GM12864 (cell line): ENCODE data around the gene NHSL1.

Experiments used
- DNase-seq: peaks from one replicate; pipeline ENCODE4 v3.0.0-alpha.2; 2011; ENCODE audit warnings: low read depth
- H3K4me3 ChIP-seq: 2 replicates; pipeline ENCODE4 v1.5.1; 2011; ENCODE audit warnings: mild to moderate bottlenecking, low read depth, low read length, control low read depth
- CTCF ChIP-seq: IDR thresholded peaks from 2 replicates; pipeline ENCODE4 v1.5.1; 2011; ENCODE audit warnings: low read depth, mild to moderate bottlenecking, moderate library complexity, low read length, control low read depth, inconsistent platforms; ENCODE audit errors: missing control alignments

The NHSL1 gene

GRCh38 chr6:138451043-138451442 is 48.3 kb downstream of the NHSL1 start:
- no peak for DNase-seq
- no peak overlapping the region for H3K4me3 ChIP-seq
- TF ChIP-seq CTCF, result no peak

DNA sequence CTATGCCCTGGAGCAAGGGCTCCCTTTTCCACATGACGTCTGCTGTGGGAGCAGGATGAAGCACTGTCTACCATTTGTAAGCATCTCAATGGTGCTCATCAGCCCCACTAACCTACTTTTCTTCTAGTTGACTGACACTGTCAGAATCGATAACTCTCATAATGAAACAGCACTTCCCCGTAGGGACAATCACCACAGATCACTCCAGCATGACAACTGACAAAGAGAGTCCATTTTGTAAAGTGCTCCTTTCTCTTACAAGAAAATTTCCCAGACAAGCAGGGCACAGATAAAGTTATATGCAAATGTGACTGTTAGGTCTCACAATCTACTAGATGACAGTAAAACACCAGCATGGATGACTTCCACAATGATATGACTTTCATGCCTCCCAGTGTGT is 48.8 kb downstream of the NHSL1 start:
- no peak for DNase-seq
- H3K4me3 ChIP-seq, result no peak overlapping the region
- no peak for TF ChIP-seq CTCF

DNA sequence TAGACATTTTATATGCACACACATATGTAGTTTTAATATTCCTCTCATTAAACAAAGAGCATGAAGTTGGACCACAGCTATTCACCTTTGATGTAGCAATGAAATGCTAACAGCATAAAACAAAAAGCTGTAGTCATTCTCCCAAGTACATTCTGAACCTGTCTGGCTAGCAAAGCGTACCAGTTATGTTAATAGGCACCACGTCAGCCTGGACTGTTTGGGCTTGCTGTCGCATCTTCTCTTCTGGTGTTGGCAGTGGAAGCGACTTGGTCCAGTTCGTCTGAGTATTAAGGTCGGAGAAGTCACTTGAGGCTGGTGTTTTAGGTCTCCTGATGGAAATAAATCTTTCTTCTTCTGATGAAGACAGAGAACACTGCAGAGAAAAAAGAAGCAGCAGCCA is 52.5 kb downstream of the NHSL1 start:
- DNase-seq, result no peak
- no peak for TF ChIP-seq CTCF
- H3K4me3 ChIP-seq, result no peak overlapping the region

DNA sequence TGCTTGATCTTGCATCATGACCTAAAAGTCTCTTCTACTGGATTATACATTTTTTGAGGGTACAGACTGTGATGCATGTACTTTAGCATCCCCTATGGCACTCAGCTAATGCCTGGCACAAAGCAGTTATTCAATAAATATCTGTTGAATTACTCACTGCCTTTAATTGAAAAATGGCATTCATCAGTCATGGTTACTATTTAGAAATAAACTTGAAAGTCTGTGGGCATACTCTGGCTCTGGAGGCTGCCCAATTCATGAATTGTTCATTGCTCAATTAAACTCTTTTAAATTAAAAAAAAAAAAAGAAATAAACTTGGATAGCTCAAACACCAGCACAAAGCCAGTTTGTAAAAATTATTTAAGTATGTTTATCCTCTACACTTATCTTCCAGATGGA is 55.3 kb downstream of the NHSL1 start:
- no peak overlapping the region for H3K4me3 ChIP-seq
- no peak for DNase-seq
- no peak for TF ChIP-seq CTCF

- H3K4me3 ChIP-seq, result no peak overlapping the region
- DNase-seq, result no peak
- TF ChIP-seq CTCF, result no peak
Observed at GRCh38 chr6:138442663-138443062, 56.6 kb downstream of the NHSL1 start.

DNA sequence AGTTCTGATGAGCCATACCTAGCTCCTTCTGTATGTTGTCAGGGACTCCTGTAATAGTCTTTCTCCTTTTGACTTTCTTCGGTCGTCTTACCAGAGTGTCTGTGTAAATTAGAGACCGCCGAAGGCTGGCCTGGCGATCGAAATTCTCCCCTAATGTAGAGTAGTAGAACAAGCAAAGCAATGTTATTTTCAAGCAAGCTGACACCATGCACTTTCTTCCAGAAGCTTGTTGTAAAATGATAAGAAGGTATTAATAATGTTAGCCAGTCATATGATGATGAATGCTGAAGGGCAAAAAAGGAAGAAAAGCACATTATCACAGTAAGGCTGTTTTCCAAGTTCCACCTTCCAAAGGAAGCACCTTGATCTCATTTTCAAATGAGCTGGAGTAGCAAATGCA is 57.3 kb downstream of the NHSL1 start:
- TF ChIP-seq CTCF, result no peak
- no peak overlapping the region for H3K4me3 ChIP-seq

GRCh38 chr6:138440758-138441357 is 58.4 kb downstream of the NHSL1 start:
- H3K4me3 ChIP-seq, result no peak overlapping the region
- no peak for TF ChIP-seq CTCF
- no peak for DNase-seq

More for the DNA sequence above, 57.3 kb downstream of the NHSL1 start:
- no peak for DNase-seq
